H4 (cell line): Measurements from ENCODE around the gene KLHL26. TPM values are rescaled to one million over a fixed set of nuclear protein-coding genes. Genes with fewer than 3 reads are reported as not detected.

Experiments
- DNase-seq: peaks from one replicate; pipeline ENCODE4 v3.0.0-alpha.2; 2015; ENCODE audit warnings: low spot score
- total RNA-seq: library from RNA; depleted of rRNA; stranded (reverse); fragments of >200 nt; shearing (Covaris generic); gene quantifications from 2 replicates; pipeline ENCODE4 v1.2.3, GENCODE V29; 2014

The KLHL26 gene
- total RNA-seq, 1 experiment from 2014 or later = 2.3 TPM

DNA sequence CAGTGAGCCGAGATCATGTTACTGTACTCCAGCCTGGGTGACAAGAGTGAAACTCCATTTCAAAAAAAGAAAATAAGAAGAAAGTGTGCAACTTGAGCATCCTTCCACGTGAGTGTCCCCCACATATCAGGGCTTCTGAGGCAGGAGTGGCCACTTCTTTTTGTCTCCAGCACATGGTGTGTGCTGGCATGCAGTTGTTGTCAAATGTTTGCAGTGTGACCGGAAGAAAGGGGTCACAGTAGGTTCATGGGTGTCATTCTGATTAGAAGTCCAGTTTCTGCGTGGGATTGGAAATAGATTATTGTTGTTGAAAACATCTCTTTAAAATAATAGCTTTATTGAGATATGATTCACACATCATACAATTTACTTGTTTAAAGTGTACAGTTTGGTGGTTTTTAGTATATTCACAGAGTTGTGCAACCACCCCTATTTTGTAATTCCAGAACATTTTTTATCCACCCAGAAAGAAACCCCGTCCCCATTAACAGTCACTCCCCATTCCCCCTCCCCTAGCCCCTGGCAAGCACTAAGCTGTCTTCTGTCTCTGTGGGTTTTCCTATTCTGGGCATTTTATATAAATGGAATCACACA lies 48.9 kb downstream of the KLHL26 start:
- no peak for DNase-seq

DNA sequence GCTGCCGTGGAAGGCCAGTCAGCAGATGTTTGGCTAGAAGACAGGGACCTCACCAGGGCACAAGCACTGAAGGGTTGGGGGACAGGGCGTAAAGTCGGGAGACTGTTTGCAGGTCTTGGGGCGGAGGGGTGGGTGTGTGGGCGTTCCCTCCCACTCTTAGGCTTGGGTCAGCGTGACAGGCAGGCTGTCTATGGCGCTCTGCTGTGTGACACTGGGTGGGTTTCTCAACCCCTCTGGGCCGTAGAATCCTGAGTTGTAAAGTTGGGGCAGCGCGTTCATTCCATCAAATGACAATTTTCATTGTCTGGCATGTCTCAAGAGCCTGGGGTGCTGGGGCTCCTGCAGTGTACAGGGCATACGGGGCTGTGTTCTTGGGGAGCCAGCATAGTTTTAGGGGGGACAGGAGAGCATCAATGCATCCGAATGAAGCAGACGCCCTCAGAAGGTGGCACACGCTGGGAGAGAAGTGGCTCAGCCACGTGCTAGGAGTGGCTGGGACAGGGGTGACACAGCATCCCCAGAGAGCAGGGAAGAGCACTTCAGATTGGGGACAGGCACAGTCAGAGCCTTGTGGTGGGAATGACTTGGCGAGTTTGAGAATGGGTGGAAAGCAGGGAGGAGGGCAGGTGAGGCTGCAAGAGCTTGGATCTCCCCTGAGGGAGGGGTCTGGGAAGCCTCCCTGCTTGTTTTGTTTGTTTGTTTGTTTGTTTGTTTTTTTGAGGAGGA lies 51.1 kb downstream of the KLHL26 start:
- no peak for DNase-seq

DNA sequence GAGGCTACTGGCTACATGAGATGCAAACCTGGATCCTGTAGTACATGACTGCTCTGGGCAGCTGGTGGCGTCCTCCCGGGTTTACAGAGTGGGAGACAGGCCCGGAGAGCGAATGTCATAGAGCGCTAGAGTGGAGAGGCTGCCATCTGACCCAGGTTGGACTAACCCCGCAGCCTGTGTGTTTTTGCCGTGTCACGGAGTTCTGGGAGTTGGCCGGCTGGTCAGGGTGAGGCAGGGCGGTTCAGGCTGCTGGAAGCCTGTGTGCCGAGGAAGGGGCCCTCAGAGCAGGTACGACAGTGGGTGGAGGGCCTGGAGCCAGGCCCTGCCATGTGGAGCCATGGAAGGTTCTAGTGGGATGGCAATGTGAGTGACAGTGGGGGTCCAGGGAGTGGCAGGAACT lies 59.2 kb downstream of the KLHL26 start:
- DNase-seq = no peak

DNA sequence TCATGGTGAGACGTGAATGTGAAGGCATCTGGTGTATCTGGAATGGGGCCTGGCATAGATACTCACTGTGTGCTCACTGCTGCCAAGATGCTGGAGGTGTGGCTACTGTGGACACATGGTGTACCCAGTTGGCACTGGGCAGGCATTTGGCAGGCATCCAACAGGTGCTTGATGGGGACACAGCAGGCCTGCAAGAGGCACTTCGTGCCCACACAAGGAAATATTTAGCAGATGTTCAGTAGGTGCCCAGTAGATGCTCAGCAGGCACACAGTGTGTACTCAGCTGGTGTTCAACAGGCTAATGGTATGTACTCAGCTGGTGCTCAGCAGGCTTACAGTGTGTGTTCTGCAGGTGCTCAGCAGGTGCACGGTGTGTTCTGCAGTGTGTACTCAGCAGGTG lies 60.9 kb downstream of the KLHL26 start:
- DNase-seq = no peak

DNA sequence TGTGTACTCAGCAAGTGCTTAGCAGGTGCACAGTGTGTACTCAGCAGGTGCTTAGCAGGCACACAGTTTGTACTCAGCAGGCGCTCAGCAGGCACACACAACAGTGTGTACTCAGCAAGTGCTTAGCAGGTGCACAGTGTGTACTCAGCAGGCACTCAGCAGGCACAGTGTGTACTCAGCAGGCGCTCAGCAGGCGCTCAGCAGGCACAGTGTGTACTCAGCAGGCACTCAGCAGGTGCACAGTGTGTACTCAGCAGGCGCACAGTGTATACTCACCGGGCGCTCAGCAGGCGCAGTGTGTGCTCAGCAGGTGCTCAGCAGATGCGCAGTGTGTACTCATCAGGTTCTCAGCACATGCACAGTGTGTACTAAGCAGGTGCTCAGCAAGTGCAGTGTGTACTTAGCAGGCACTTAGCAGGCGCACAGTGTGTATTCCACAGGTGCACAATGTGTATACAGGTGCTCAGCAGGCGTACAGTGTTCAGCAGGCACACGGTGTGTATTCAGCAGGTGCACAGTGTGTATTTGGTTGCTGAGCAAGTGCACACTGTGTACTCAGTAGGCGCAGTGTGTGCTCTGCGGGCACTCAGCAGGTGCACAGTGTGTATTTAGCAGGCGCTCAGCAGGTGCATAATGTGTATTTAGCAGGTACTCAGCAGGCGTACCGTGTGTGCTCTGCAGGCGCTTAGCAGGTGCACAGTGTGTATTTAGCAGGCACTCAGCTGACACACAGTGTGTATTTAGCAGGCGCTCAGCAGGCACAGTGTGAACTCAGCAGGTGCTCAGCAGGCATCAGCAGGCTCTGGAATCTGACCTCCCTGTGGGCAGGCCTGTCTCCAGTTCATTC lies 61.7 kb downstream of the KLHL26 start:
- DNase-seq = no peak

DNA sequence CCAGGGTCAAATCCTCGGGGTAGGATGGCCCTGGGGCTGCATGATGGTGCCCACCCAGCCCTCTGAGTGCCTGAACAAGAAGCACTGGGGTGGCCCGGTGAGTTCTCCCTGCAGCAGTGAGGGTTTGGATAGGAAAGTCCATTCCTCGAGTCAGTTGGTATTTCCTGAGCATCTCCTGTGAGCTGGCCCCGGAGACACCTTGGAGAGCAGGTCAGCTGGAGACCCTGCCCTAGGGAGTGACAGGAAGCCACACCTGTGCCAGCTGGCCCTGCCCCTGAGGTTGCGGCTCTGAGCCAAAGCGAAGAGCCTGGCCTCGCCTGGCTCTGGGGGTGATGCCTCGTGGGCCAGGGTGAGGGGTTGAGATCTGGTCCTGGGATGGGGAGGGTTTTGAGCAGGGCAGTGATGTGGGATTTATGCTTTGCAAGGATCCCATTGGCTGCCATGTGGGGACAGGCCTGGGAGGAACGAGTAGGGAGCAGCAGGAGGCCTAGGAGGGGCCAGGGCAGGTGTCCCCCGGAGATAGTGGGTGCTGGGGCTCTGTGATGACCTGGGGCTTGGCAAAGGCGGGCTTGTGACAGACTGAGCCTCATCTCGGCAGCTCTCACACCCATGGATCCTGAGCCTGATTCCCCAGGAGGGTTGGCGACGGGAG lies 62.7 kb downstream of the KLHL26 start:
- DNase-seq = no peak

DNA sequence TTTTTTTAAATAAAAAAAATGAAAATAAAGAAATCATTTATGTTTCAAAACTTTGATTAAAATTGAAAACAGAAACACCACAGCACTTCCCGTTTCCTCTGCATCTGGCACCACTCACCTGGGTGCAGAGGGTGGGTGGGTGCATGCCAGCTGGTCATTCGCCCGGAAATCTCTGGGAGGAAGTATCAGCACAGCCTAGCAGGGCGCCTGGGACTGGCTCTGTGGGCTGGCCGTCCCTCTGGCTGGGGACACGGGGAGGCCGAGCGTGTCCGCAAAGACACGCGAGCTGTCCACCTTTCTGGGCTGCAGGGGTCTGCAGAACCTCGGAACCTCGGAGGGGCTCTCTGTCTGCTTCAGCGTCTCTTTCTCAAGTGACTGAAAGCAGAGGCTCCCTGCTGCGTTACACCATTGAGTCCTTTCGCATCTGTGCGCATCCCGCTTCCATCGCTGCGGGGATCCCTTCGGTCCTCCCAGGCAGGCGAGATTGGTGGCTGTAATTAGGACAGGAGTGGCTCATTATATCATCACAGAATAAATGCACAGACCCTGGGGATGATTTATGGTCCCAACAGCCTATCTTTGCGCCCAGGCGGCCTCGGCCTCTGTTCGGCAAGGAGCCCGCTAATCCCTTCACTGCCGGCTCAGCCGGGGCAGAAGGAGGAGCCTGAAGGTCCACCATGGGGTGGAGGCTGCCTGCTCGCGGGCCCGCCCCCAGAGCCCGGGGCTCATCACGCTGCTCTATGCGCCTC lies 63.8 kb downstream of the KLHL26 start:
- no peak for DNase-seq

DNA sequence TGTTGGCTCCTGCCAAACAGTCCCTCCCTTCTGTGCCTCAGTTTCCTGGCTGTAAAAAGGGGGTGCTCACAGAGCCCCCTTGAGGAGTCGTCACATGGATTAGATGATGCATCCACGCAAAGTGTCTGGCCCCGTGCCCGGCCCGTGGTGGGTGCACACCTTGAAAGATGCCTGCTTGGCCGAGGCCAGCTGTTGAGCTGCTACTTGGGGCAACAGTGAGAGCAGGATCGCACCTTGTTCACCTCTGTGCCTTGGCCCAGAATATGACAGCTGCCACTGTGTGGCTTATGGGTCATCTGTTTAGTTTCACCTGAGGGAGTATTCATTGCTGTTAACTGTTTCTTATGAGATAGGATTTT lies 64.4 kb downstream of the KLHL26 start:
- no peak for DNase-seq

DNA sequence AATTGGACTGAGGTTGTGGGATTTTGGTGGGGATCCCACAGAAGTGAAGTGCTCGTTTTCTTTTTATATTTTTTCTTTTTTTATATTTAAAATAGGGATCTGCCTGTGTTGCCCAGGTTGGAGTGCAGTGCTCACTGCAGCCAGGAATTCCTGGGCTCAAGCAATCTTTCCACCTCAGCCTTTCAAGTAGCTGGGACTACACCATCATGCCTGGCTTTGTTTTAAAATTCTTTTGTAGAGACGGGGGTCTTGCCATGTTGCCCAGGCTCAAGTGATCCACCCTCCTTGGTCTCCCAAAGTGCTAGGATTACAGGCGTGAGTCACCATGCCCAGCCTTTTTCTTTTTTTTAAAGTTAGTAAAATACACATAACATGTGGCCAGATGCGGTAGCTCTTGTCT lies 67.2 kb downstream of the KLHL26 start:
- DNase-seq = no peak

DNA sequence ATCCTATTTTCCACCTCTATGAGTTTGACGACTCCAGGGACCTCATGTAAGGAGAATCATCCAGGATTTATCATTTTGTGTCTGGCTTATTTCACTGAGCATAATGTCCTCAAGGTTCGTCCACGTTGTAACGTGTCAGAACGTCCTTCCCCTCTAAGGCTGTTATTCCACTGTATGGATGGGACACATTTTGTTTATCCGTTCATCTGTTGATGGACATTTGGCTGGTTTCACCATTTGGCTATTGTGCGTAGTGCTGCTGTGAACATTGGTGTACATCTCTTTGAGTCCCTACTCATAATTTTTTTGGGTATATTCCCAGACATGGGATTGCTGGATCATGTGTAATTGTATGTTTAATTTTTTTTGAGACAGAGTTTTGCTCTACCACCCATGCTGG lies 68.1 kb downstream of the KLHL26 start:
- no peak for DNase-seq

DNA sequence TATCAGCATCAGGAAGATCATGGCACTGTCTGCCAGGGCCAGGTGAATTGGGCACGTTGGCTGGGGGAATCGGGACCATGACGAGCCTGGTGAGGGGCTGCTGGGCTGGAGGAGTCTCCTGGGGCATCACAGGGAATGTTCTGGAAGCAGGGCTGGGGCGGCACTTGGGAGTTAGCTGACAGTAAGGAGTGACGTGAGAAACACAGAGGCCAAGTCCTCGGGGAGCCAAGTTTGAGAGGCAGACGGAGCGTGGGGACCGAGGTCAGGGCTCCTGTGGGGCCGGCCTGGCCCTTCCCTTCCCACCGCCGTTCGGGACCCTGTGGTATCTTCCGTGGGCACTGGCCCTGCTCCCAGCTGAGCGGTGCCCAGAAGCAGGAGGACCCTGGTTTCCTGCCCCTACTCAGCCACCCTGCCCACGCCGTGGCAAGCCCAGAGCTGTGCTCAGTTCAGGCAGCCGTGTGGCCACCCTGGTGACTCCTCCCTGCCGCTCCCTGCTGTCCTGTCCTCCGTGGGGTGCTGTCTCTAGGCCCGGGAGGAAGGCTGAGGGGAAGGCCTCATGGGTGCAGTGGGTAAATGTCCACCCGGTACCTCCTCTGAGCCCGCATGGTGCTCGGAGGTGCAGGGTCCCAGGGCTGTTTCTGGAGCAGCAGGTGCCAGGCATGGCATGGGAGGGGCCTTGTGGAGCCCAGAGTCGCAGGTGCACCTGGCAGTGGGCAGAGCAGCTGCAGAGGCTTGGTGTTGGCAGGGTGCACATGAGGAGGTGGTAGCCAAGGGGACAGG lies 71.8 kb downstream of the KLHL26 start:
- DNase-seq = no peak

DNA sequence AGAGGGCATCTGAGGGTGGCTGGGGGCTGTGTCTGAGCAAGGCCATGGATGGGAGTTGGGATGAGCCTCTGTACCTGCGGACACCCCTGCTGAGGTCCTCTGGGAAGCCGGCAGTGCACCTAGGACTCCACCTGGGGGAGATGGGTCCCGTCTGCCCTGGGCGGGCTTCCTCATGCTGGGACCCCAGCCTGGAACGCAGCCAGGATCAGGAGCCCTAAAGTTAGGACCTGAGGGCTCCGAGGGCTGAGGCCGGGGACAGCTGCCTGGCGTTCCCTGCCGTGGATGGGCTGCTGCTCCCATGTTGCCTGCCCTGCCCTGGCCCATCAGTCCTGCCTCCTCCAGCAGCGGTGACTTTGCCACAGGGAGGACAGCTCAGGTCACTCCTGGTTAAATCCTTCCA lies 72.7 kb downstream of the KLHL26 start:
- DNase-seq = no peak

DNA sequence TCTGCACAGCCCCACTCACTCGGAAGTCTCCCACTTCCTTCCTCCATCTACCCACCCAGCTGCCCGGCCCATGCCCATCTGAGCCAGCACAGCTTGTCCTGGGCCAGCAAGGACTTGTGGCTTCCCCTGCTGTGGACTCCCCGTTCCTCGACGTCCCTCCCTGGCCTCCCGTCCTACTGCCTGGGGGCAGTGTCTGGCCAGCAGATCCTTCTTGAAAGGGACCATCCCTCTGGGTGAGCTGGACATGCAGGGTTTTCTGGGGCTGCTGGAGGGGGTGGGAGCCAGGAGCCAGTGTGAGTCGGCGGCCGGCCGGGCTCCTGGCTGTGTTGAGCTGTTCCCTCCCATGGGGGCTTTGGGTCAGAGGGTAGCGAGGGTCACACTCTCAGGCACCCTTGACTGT lies 73.4 kb downstream of the KLHL26 start:
- no peak for DNase-seq

DNA sequence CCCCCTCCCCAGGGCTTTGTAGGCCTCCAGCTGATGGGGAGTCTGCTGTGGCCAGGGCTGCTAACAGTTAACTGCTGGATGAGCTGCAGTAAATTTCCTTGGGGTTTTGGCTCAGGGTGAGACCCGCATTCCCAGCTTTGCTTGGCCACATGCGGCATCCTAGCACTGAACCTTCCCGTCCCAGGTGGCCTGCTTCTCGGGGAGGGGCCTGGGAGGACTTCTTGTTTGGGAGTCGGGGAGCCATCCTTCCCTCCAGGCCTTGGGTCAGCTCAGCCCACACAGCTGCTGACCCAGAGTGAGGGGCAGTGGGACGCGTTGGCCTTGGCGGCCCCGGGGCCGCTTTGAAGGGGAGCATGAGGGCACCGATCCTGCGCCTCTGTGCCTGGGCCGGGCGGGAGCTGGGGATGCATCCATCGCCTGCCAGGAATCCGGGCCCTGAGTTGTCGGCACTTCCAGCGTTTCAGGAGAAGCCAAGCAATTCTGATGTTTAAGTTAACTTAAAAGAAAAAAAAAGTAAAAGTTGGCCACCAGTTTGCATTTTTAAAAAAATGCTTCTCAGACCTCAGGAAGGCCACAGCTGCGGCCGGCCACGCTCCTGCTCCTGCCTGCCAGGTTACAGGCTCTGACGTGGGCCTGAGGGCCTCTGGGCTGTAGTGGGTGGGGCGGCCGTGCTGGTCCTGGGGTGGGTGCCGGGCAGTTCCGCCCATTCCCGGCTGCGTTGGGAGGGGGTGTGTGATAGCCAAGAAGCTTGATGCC lies 74.3 kb downstream of the KLHL26 start:
- DNase-seq = no peak

DNA sequence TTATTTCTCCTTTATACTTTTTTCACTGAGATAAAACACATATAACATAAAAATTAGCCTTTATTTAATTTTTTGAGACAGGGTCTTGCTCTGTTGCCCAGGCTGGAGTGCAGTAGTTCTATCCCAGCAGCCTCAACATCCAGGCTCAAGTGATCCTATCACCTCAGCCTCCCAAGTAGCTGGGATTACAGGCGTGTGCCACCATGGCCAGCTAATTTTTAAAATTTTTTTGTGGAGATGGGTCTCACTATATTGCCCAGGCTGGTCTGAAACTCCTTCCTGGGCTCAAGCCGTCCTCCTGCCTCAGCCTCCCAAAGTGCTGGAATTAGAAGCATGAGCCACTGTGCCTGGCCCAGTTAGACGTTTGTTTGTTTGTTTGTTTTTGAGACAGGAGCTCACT lies 75.1 kb downstream of the KLHL26 start:
- no peak for DNase-seq

DNA sequence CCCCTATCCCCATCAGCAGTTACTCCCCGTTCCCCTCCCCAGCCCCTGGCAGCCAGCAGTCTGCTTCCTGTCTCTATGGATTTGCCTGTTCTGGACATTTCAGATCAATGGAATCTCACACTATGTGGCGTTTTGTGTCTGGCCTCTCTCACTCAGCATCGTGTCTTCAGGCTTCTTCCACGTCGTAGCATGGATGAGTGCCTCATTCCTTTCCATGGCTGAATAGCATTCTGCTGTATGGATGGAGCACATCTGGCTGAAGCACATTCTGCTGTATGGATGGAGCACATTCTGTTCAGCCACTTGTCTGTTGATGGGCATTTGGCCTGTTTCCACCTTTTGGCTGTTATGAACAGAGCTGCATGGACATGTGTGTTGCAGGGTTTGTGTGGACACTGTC lies 76.2 kb downstream of the KLHL26 start:
- DNase-seq = no peak

DNA sequence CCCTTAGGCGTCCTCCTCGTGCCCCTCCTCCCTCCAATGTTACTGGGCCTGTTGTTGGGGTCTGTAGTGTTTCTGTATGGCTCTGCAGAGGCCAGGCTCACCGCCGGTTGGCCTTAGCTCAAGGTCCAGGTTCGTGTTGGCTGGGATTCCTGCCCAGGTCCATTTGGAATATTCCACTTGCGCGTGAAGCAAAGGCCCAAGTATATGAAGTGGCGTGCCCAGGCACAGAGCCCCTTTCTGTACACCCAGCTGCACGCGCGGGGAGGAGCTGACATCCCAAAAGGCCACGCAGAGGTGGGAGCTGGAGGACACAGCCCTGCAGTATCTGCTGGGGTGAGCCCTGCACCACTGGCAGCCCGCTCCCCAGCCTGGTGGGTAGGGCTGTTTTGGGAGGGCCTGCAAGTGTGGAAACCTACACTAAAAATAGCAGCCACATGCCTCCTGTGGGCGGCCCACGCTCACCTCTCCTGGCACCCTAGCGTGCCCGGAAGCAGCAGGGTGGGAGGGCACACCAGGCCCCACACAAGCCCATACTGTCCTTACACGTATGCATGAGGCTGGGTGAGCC lies 76.8 kb downstream of the KLHL26 start:
- no peak for DNase-seq

DNA sequence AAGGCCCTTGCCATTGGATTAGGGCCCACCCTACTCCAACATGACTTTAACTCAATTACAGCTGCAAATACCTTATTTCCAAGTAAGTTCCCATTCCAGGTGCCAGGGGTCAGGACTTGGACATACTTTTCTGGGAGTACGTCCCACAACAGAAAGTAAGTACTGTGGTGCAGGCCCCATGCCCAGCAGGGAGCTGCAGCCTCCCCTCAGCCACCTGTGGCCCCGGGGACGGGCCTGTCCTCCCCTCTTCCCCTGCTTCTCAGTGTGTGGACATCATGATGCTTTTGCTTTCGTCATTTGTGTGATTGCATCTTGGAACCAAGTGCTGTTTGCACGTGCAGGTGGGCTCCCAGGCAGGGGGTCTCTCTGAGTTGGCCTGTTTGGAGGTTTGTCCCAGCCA lies 78.6 kb downstream of the KLHL26 start:
- DNase-seq = no peak

DNA sequence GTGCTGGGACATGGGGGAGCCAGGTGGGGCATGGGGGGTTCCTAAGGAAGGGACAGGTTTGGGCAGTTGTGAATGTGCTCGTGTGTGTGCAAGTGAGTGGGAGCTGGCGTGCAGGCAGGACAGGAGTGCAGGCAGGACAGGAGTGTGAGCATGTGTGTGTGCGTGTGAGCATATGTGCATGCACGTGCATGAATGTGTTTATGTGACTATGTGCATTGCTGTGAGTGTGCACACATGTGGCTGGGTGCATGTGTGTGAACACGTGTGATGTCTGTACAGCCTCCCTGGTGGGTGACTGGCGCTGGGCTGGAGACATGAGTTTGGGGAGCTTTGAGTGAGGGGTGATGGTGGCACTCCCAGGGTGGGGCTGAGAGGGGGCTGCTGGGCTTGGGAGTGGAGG lies 80.0 kb downstream of the KLHL26 start:
- no peak for DNase-seq

DNA sequence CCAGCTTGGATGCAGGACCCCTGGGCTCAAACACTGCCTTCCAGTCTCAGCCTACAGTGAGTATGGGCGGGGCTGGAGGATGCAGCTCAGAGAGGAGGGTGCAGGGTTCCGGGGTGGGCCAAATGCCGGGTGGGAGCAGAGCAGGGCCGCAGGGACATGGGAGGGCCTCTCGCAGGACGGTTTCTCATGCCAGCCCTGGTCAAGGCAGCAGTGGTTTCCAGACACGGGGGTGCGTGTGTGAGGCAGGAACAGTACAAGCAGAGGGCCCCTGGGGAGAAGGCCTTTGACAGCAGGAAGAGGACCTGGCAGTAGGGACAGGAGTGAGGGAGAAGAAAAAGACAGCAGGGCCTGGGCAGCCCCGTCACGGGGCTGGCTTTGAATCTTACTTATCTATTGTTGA lies 80.8 kb downstream of the KLHL26 start:
- DNase-seq = no peak
